Measurements from ENCODE around the gene RNF6. TPM values are rescaled to one million over a fixed set of nuclear protein-coding genes. Genes with fewer than 3 reads are reported as not detected.

RNF6 gene
- total RNA-seq, 1 donor from 2014 or later, result 39.8 TPM

DNA sequence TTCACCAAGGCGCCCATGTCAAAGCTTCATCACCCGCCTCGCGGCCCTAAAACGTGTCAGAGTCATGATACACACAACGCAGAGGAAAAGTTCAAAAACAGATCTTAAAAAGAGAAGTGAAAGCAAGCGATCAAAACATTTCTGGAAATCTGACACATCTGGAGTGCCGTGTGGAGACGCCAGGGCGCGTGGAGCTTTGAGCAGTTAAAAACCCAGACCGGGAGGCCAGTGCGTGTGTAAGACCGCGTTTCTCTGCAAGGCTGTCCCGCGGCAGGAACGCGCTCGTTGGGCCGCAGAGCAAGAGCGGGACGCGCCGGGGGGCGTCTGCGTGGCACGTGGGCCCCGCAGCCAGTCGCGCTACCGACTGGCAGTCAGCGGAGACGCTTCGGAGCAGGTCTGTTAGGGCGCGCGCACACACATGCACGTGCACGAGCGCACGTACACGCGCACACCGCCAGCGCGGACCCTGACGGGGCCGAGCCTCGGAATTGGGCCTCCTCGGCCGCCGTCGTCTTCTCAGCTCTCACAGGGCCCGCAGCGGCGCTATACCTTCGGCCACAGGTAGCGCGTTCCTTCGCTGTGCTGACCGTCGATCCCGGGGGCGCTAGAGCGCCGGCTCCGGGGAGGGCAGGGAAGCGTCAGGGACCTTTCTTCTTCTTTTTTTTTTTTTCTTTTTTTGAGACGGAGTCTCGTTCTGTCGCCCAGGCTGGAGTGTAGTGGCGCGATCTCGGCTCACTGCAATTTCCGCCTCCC, 35.8 kb downstream of the RNF6 start:
- H3K36me3 ChIP-seq (ENCODE audit: control insufficient read depth, insufficient read depth, low read length), result no peaks in the 10 kb centered on the region
- peak overlapping the region; percentile 61 for H3K4me3 ChIP-seq (ENCODE audit: low read depth, low read length)
- no peaks in the 10 kb centered on the region for H3K27me3 ChIP-seq (ENCODE audit: control insufficient read depth, insufficient read depth, low read length)
- DNase-seq (ENCODE audit: low read depth), result peak; percentile 58
- TF ChIP-seq, protein P1, sequence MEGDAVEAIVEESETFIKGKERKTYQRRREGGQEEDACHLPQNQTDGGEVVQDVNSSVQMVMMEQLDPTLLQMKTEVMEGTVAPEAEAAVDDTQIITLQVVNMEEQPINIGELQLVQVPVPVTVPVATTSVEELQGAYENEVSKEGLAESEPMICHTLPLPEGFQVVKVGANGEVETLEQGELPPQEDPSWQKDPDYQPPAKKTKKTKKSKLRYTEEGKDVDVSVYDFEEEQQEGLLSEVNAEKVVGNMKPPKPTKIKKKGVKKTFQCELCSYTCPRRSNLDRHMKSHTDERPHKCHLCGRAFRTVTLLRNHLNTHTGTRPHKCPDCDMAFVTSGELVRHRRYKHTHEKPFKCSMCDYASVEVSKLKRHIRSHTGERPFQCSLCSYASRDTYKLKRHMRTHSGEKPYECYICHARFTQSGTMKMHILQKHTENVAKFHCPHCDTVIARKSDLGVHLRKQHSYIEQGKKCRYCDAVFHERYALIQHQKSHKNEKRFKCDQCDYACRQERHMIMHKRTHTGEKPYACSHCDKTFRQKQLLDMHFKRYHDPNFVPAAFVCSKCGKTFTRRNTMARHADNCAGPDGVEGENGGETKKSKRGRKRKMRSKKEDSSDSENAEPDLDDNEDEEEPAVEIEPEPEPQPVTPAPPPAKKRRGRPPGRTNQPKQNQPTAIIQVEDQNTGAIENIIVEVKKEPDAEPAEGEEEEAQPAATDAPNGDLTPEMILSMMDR (IDR thresholded peaks at IDR 0.05; ENCODE audit: insufficient read depth, low read length, poor library complexity, severe bottlenecking), result peak; percentile 64

DNA sequence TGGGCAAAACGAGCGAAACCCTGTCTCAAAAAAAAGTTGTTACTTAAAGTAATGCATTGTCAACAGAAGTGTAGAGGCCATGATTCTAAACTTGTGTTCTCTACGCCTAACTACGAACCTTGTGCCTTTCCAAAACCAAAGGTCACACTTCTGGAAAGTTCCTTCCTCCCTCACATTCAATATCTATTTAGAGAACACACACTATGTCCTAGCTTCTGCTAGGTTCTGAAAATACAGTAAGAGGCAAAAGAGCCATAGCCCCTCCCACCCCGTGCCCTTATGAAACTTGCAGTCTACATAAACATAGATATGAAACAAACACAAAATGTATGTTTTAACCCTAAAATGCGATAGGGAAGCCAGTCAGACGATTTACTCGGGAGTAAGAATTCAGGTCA, 36.4 kb downstream of the RNF6 start:
- H3K36me3 ChIP-seq (ENCODE audit: control insufficient read depth, insufficient read depth, low read length), result no peaks in the 10 kb centered on the region
- H3K27me3 ChIP-seq (ENCODE audit: control insufficient read depth, insufficient read depth, low read length), result no peaks in the 10 kb centered on the region
- peak overlapping the region; percentile 61 for H3K4me3 ChIP-seq (ENCODE audit: low read depth, low read length)
- TF ChIP-seq, protein P1 (IDR thresholded peaks at IDR 0.05; ENCODE audit: insufficient read depth, low read length, poor library complexity, severe bottlenecking), result no peak
- DNase-seq (ENCODE audit: low read depth), result no peak

DNA sequence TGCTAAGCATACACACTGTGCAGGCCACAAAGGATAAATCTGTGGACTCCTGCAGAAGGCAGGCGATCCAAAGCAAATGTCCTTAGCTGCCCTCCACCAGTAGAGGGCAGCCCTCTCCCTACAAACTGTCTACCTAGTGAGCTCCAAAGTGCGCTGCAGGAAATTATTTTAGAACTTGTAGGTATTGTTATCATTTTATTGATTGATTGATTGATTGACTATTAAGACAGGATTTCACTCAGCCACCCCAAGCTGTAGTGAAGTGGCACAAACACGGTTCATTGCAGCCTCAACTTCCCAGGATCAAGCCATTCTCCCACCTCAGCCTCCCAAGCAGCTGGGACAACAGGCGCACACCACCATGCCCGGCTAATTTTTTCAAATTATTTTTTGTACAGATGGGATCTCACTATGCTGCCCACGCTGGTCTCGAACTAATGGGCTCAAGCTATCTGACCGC, 37.3 kb downstream of the RNF6 start:
- Histone ChIP-seq H3K4me3 (ENCODE audit: low read depth, low read length) (no peak overlapping the region), H3K27me3 (ENCODE audit: control insufficient read depth, insufficient read depth, low read length) (no peaks in the 10 kb centered on the region), H3K36me3 (ENCODE audit: control insufficient read depth, insufficient read depth, low read length) (no peaks in the 10 kb centered on the region)
- TF ChIP-seq, protein P1 (IDR thresholded peaks at IDR 0.05; ENCODE audit: insufficient read depth, low read length, poor library complexity, severe bottlenecking), result peak; percentile 95
- DNase-seq (ENCODE audit: low read depth), result peak; percentile 14

DNA sequence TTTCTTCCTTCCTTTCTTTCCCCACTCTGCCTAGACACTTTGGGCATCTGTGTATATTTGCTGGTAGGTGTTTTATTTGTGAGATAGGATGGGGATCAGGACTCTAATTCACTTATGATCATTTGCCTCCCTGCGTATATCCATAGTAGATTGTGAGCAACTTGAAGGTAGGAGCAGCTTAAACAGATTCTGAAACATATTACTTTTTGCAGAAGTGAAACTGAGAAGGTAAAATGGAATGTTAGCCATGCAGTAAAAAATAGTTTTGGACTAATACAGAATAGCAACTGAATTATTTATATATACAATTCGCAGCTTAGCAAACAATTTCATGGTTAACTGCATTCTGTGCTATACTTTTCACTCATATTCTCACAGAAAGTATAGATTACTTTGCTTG, 38.7 kb downstream of the RNF6 start:
- Histone ChIP-seq H3K36me3 (ENCODE audit: control insufficient read depth, insufficient read depth, low read length) (no peaks in the 10 kb centered on the region), H3K27me3 (ENCODE audit: control insufficient read depth, insufficient read depth, low read length) (no peaks in the 10 kb centered on the region), H3K4me3 (ENCODE audit: low read depth, low read length) (no peak overlapping the region)
- no peak for DNase-seq (ENCODE audit: low read depth)
- TF ChIP-seq, protein P1 (IDR thresholded peaks at IDR 0.05; ENCODE audit: insufficient read depth, low read length, poor library complexity, severe bottlenecking), result no peak

DNA sequence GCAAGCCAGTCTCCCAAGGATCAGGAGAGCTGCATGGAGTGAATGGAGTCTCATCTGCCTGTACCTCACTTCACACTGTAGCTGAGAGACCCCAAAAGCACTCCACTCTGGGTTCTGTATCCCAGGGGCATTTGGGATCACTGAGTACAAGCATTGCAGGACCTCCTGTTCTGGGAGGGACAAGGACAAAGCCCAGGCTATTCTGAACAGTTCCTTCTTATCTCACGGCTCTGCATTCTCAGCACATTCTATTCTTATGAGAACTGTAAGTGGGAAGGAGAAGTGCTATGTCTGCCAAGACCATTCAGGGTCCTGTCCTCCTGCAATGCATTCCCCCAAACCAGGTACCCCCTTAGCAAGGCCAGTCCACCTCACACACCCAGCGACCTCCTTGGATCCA, 42.8 kb downstream of the RNF6 start:
- H3K4me3 ChIP-seq (ENCODE audit: low read depth, low read length), result no peak overlapping the region
- no peak for DNase-seq (ENCODE audit: low read depth)
- H3K36me3 ChIP-seq (ENCODE audit: control insufficient read depth, insufficient read depth, low read length), result no peaks in the 10 kb centered on the region
- TF ChIP-seq, protein P1 (IDR thresholded peaks at IDR 0.05; ENCODE audit: insufficient read depth, low read length, poor library complexity, severe bottlenecking), result no peak
- no peaks in the 10 kb centered on the region for H3K27me3 ChIP-seq (ENCODE audit: control insufficient read depth, insufficient read depth, low read length)

DNA sequence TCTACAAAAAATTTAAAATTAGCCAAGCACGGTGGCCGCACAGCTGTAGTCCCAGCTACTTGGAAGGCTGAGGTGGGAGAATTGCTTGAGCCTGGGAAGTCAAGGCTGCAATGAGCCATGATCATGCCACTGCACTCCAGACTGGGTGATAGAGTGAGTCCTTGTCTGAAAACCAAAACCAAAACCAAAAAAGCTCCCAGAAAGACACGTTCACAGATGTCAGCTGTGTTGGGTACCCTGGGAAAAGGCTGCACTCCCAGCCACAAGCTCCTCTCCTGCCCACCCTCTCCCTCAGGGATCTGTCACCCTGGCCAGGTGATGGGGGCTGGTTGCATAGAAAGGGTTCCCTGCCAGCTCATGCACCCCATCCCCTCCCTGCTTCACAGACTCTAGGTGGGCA, 53.3 kb downstream of the RNF6 start:
- no peak for DNase-seq (ENCODE audit: low read depth)
- Histone ChIP-seq H3K4me3 (ENCODE audit: low read depth, low read length) (no peak overlapping the region), H3K36me3 (ENCODE audit: control insufficient read depth, insufficient read depth, low read length) (no peaks in the 10 kb centered on the region), H3K27me3 (ENCODE audit: control insufficient read depth, insufficient read depth, low read length) (no peaks in the 10 kb centered on the region)
- TF ChIP-seq, protein P1 (IDR thresholded peaks at IDR 0.05; ENCODE audit: insufficient read depth, low read length, poor library complexity, severe bottlenecking), result no peak
